GM04504 (cell line): ENCODE data around the gene ATP6AP2.
"Not testable (repeated sequence)": the region's sequence is repeated elsewhere in the genome, so short reads cannot be mapped to it uniquely, and the experiment has no call there.

Experiments
- DNase-seq: peaks from one replicate; pipeline ENCODE4 v3.0.0-alpha.2; 2012; ENCODE audit warnings: low read depth

ATP6AP2 gene

DNA sequence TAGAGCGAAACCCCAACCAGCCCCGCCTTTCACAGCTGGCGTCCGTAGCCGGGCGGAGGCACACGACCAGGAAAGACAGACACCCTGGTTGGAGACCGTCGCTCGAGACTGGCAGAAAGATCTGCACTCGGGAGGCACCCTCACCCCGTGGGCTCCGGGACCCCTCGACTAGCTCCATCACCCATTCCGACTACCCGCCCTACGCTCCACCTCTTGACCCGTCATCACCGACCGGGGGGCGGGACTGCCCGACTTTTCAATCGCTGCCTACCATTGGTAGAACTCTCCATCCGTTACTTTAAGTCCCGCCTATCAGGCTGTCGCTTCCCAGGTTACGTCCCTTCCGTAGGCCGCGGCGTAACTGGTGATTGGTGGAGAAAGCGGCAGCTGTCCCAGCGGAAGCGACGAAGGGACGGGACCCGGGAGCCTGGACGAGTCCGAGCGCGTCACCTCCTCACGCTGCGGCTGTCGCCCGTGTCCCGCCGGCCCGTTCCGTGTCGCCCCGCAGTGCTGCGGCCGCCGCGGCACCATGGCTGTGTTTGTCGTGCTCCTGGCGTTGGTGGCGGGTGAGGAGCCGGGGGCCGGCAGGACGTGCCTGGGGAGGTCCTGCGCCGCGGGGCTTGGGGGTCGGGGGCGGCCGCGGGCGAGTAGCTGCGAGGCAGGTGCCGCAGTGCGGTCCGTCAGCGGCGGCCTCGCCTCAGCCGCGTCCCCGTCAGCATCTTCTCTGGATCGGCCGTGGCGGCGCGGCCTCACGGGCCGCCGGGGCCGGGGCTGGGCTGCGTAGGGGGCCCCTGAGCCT, at the start of gene ATP6AP2:
ATP6AP2 (plus strand) TSS at position 434 of the 799 bp plus-strand sequence; CDS start at position 530, 96 bp downstream.
- peak; percentile 81 for DNase-seq

GRCh38 chrX:40531056-40531826, 49.5 kb upstream of the ATP6AP2 start:
- DNase-seq = no peak

DNA sequence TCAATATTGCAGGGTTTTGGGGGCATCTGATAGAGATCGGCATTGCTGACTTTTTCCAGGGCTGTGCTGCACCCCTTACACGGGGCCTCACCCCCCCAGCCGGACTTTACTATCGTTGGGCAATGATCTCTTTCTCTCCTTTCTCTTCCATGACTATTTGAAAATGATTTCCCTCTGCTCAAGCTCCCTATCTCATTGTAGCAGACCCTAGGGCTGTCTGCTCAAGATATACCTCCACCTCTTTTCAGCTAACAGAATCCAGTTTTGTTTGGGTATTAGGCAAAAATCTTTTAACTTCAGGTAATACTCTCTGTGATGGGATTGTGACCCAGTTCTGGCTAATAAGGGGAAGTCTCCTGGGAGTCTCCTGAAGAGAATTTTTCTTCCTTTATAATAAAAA, 43.5 kb upstream of the ATP6AP2 start:
- DNase-seq = no peak

DNA sequence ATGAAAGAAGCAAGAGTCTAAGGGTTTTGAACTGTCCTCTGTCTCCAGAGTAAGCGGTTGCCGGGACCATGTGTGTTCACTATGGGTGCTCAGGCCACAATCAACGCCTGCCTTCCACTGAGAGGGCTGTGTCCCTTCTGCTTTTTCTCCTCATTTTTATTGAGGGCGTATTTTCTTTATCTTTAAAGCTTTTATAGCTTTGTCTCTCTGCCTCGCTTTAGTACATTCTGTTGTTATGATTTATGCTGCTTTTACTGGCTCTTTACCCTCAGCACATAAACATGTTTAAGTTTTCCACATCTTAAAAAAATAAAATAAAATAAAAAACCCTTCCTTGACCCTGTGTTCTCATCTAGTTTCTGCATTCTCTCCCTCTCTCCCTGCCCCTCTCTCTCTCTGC, 42.4 kb upstream of the ATP6AP2 start:
- DNase-seq = no peak

- DNase-seq = peak; percentile 50
Observed at GRCh38 chrX:40539214-40540142, 41.3 kb upstream of the ATP6AP2 start.

DNA sequence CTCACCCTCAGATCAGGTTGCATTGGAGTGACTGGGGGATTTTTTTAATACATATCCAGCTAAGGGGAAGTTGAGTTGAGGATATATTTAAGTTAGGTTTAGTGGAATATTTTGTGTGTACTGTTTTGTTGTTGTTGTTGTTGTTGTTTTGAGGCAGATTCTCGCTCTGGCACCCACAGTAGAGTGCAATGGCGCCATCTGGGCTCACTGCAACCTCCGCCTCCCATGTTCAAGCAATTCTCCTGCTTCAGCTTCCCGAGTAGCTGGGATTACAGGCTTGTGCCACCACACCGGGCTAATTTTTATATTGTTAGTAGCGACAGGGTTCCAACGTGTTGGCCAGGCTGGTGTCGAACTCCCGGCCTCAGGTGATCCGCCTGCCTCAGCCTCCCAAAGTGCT, 38.6 kb upstream of the ATP6AP2 start:
- DNase-seq = no peak

DNA sequence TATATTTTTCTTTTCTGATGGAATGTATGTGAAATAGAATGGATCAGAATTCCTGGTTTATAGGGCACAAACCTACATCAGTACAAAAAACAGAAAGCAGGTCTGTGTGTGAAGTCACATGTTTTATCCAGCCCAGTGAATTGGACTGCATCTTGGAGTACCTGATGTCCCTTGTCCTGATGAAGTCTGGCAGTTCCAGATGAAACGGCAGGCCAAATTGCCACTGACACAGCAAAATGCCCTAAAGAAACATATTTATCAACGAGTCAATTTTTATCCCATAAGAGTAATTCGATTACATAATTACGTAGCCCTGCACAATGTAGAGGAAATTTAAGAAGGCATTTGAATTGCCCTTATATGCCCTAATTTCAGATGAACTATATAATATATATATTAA, 37.8 kb upstream of the ATP6AP2 start:
- no peak for DNase-seq

GRCh38 chrX:40543661-40544328, 37.0 kb upstream of the ATP6AP2 start:
- peak; percentile 11 for DNase-seq

- DNase-seq = no peak
Observed at GRCh38 chrX:40544343-40545266, 36.2 kb upstream of the ATP6AP2 start.

- no peak for DNase-seq
Observed at GRCh38 chrX:40546870-40547269, 33.9 kb upstream of the ATP6AP2 start.

DNA sequence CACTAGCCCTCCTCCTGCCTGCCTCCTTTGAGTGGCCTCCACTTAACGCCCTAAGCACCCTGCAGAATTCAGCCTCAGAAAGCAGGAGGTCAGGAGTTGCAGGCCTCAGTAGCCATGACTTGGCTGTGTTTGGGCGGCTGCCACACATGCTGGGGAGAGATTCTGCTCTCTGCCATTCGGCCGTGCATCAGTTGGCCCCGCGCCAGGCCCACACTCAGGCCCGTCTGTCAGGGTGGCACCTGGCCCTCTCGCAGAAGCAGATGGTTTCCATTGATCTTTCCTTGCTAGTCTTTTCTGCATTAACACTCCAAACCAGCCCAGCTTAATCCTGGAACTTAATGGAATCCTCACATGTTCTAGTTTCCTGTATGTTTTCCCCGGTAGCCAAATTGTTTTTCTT, 30.7 kb upstream of the ATP6AP2 start:
- no peak for DNase-seq

DNA sequence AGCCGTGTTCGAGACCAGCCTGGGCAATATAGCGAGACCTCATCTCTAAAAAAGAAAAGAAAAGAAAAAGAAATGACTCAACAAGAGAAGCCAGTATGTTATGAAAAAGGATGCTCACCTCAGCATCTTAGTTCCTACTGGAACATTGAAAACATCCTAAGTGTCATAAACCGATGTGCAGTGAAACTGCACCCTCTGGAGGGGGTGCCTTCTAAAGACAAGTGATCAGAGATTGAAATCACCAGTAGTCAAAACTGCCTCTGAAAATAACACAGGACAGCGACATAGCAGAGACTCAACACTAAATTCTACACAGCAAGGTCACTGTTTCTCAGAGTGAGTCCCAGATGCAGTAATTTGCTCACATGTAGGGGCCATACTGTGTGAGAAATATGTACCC, 28.0 kb upstream of the ATP6AP2 start:
- DNase-seq = no peak

DNA sequence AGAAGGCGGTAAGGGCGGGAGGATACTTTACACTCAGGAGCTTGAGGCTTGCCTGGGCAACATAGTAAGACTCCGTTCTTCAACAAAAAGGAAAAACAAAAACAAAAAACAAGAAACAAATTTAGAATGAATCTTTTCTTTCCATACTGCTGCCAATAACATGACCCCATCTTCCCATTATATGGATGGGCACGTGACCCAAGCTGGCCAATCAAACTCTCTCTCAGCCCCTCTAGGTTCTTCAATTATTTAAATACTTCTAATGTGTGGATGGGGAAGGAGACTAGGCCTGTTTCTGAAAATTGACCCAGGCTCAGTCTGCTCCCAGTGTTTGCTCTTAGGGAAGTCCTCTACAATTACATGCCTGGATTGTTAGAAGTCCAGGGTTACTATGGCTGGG, 22.2 kb upstream of the ATP6AP2 start:
- no peak for DNase-seq

DNA sequence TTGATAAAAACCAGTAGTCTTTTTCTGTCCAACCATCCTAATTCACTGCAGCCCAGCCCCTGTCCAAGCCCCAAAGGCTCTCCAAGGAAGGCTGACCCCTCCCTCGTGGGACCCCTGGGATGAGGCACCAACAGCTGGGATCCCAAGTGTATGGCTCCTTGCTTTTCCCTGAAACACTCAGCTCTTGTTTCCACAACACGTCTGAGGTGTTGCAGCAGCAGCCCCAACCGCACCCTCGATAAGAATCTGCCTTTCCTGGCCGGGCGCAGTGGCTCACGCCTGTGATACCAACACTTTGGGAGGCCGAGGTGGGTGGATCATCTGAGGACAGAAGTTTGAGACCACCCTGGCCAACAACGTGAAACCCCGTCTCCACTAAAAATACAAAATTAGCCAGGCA, 17.0 kb upstream of the ATP6AP2 start:
- DNase-seq = no peak

- DNase-seq = no peak
Observed at GRCh38 chrX:40564447-40564846, 16.3 kb upstream of the ATP6AP2 start.

- no peak for DNase-seq
Observed at GRCh38 chrX:40570346-40571093, 10.2 kb upstream of the ATP6AP2 start.

- DNase-seq = not testable (repeated sequence)
Observed at GRCh38 chrX:40571164-40571563, 9.6 kb upstream of the ATP6AP2 start.

DNA sequence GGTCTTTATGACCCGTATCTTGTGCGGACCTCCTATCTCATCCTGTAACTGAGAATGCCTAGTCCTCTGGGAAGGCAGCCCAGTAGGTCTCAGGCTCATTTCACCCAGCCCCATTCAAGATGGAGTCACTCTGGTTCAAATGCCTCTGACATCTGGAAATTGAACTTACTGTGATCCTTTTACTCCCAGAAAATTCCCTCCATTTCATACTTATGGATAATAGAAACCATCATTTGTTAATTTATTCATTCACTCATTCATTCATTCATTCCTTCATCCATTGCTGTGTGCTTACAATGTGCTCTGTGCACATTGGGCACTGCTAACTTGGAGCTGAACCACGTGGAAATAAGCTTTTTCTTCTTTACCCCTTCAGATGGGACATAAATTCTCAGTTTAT, 9.2 kb upstream of the ATP6AP2 start:
- no peak for DNase-seq

DNA sequence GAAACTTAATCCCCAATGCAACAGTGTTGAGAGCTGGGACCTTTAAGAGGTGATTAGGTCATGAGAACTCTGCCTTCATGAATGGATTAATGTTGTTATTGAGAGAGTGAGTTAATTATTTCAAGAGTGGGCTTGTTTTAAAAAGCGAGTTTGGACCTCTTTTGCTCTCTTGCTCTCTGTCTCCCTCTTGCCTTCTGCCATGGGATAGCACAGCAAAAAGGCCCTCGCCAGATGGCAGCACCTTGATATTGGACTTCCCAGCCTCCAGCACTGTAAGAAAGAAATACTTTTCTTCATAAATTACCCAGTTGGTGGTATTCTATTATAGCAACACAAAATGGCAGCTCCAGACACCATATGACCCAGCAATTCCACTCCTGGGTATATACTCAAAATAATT, 7.0 kb upstream of the ATP6AP2 start:
- no peak for DNase-seq

DNA sequence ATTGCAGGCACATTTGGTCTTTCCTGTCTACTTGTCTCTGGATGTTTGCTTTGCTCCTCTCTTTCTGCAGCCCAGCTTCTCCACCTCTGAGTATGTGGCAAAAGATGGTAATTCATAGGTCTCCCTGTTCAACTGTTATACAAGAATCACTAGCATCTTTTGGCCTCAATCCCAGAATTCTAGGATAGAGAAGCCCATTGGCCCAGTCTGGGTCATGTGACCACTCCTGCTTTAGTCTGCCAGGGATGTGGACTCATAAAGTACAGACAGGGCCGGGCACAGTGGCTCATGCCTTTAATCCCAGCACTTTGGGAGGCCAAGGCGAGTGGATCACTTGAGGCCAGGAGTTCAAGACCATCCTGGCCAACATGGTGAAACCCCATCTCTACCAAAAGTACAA, 5.4 kb upstream of the ATP6AP2 start:
- peak; percentile 16 for DNase-seq
